Measurements from ENCODE around the gene EYA2. TPM values are rescaled to one million over a fixed set of nuclear protein-coding genes. Genes with fewer than 3 reads are reported as not detected.

Gene EYA2
- polyA plus RNA-seq, 4 donors, result 0.50 to 0.70 TPM; not detected in 2

DNA sequence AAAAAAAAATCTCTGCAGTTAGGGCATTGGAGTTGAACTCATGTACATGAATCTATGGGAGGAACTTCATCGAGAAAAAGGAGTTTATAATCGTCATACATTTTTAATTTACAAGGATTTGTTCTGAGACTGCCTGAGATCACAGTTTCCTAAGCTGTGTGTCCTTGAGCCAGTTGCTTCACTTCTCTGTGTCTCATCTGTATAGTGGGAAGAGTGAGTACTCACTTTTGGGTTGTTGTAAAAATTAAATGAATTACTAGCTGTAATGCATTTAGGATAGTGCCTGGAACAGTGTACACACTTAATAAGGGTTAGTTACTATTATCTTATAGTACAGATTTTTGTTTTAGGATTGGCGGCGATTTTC lies 42.5 kb downstream of the EYA2 start:
- Histone ChIP-seq H3K36me3 (ENCODE audit: control insufficient read depth in 3 of 3, insufficient read depth in 2 of 3, low read depth in 1 of 3, low read length in 3 of 3) (no peaks in the 10 kb centered on the region), H3K9me3 (ENCODE audit: control insufficient read depth in 2 of 2, insufficient read depth in 1 of 2, low read depth in 1 of 2, low read length in 1 of 2) (no peaks in the 10 kb centered on the region), H3K27me3 (ENCODE audit: control insufficient read depth in 3 of 3, insufficient read depth in 3 of 3, low read length in 3 of 3) (no peaks in the 10 kb centered on the region), H3K4me1 (ENCODE audit: control insufficient read depth in 3 of 3, insufficient read depth in 2 of 3, low read depth in 1 of 3, low read length in 2 of 3) (no peaks in the 10 kb centered on the region), H3K4me3 (ENCODE audit: low read depth in 1 of 3, low read length in 3 of 3) (no peak overlapping the region), H3K27ac (ENCODE audit: low read depth in 1 of 3, low read length in 2 of 3) (no peak overlapping the region)
- no peak for FAIRE-seq
- 77 to 84% (median 83%) methylated on average over 4 of the region's 4 CpGs for WGBS, 3 donors
- DNase-seq, result no peak

DNA sequence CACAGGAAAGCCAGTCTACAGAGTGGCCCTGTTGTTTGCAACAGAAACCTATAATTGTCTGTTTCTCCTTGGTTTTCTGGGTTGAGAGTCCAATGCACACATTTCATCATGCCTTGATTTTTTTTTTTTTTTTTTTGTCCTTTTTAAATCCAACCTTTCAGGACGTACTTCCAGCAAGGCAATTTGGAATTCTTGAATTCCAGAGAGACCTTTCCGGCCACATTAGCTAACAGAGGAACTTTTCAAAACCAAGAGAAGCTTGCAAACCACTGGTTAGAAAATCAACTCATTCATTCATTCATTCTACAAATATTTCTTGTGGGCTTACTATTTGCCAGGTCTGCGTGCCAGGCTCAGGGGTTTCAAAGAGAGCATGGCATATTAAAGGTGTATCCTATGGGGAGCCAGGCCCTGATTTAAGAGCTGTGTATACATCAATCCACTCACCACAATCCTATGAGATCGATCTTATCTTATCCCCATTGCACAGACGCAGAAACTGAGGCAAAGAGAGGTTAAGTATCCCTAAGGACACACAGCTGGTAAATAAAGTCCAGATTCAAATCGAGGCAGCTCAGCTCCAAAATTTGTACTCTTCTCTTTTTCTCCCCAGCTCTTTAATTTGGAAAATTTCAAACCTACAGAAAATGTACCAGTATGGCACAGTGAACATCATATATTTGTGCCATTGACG lies 43.0 kb downstream of the EYA2 start:
- 70 to 79% (median 71%) methylated on average over 7 of the region's 7 CpGs for WGBS, 3 donors
- DNase-seq (no peak), FAIRE-seq (no peak)

DNA sequence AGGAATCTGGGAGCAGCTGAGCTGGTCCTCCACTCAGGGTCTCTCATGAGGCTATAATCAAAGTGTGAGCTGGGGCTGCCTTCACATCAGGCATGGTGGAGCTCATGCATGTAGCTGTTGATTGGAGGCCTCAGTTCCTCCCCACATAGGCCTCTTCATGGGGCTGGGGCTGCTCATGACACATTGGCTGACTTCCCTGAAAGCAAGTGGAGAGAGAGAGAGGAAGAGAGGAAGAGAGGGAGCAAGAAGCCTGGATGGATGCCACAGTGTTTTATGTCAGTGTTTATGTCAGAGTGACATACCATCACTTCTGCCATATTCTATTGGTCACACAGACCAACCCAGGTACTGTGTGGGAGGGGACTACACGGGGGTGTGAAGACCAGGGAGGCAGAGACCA lies 43.8 kb downstream of the EYA2 start:
- FAIRE-seq (no peak), DNase-seq (peak in 1 of 2 donors; percentile 4)
- 35 to 60% (median 56%) methylated on average over 1 of the region's 1 CpG for WGBS, 3 donors
- no peaks in the 10 kb centered on the region for H3K36me3 ChIP-seq (ENCODE audit: control insufficient read depth in 3 of 3, insufficient read depth in 2 of 3, low read depth in 1 of 3, low read length in 3 of 3)
- H3K27me3 ChIP-seq (ENCODE audit: control insufficient read depth in 3 of 3, insufficient read depth in 3 of 3, low read length in 3 of 3), result no peaks in the 10 kb centered on the region
- no peaks in the 10 kb centered on the region for H3K4me1 ChIP-seq (ENCODE audit: control insufficient read depth in 3 of 3, insufficient read depth in 2 of 3, low read depth in 1 of 3, low read length in 2 of 3)
- no peaks in the 10 kb centered on the region for H3K9me3 ChIP-seq (ENCODE audit: control insufficient read depth in 2 of 2, insufficient read depth in 1 of 2, low read depth in 1 of 2, low read length in 1 of 2)
- no peak overlapping the region for H3K4me3 ChIP-seq (ENCODE audit: low read depth in 1 of 3, low read length in 3 of 3)
- no peak overlapping the region for H3K27ac ChIP-seq (ENCODE audit: low read depth in 1 of 3, low read length in 2 of 3)

More for the DNA sequence above, 43.0 kb downstream of the EYA2 start:
- Histone ChIP-seq H3K4me1 (ENCODE audit: control insufficient read depth in 3 of 3, insufficient read depth in 2 of 3, low read depth in 1 of 3, low read length in 2 of 3) (no peaks in the 10 kb centered on the region), H3K4me3 (ENCODE audit: low read depth in 1 of 3, low read length in 3 of 3) (no peak overlapping the region), H3K9me3 (ENCODE audit: control insufficient read depth in 2 of 2, insufficient read depth in 1 of 2, low read depth in 1 of 2, low read length in 1 of 2) (no peaks in the 10 kb centered on the region), H3K36me3 (ENCODE audit: control insufficient read depth in 3 of 3, insufficient read depth in 2 of 3, low read depth in 1 of 3, low read length in 3 of 3) (no peaks in the 10 kb centered on the region), H3K27me3 (ENCODE audit: control insufficient read depth in 3 of 3, insufficient read depth in 3 of 3, low read length in 3 of 3) (no peaks in the 10 kb centered on the region), H3K27ac (ENCODE audit: low read depth in 1 of 3, low read length in 2 of 3) (no peak overlapping the region)

DNA sequence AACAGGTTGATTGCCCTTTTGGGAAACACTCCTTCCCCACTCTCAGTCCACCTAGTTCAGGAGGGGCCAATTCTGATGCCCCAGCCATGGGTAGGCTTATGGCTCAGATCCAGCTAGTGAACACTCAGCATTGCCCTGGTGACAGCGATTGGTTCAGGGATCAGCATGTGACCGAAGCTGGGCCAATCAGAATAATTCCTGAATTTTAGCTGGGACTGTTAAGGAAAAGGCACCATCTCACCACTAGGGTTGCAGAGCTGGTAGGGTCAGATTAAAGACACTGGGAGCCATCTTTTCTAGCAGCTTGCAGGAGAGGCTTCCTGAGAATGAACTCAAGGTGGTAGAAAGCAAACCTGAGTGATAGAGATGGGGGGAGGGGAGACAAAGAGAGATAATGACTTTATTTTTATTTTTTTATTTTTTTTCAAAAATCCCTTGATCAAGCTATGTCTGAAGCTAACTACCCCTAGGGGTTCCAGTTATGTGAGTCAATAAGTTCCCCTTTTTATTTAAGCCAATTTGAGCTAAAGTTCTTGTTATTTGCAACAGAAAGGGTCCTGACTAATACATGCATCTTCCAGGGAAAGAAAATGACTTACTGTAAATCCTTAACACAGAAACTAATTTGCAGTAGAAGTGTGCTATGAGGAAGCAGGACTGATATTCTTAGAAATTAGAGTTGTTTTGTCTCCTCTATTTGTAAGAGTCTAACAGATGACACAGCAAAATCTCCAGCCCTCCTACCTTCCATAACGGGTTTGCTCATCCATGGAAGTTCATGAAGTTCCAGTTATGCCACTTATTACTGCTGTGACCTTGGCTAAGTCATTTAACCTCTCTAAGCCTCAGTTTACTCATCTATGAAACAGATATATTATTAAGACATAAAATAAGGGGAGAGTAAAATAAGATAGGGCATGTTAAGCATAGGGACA lies 44.7 kb downstream of the EYA2 start:
- 46 to 78% (median 72%) methylated on average over 3 of the region's 3 CpGs for WGBS, 3 donors
- H3K9me3 ChIP-seq (ENCODE audit: control insufficient read depth in 2 of 2, insufficient read depth in 1 of 2, low read depth in 1 of 2, low read length in 1 of 2), result no peaks in the 10 kb centered on the region
- H3K27ac ChIP-seq (ENCODE audit: low read depth in 1 of 3, low read length in 2 of 3), result no peak overlapping the region
- no peak overlapping the region for H3K4me3 ChIP-seq (ENCODE audit: low read depth in 1 of 3, low read length in 3 of 3)
- FAIRE-seq, result no peak
- H3K36me3 ChIP-seq (ENCODE audit: control insufficient read depth in 3 of 3, insufficient read depth in 2 of 3, low read depth in 1 of 3, low read length in 3 of 3), result no peaks in the 10 kb centered on the region
- no peaks in the 10 kb centered on the region for H3K27me3 ChIP-seq (ENCODE audit: control insufficient read depth in 3 of 3, insufficient read depth in 3 of 3, low read length in 3 of 3)
- DNase-seq, result no peak
- H3K4me1 ChIP-seq (ENCODE audit: control insufficient read depth in 3 of 3, insufficient read depth in 2 of 3, low read depth in 1 of 3, low read length in 2 of 3), result no peaks in the 10 kb centered on the region

DNA sequence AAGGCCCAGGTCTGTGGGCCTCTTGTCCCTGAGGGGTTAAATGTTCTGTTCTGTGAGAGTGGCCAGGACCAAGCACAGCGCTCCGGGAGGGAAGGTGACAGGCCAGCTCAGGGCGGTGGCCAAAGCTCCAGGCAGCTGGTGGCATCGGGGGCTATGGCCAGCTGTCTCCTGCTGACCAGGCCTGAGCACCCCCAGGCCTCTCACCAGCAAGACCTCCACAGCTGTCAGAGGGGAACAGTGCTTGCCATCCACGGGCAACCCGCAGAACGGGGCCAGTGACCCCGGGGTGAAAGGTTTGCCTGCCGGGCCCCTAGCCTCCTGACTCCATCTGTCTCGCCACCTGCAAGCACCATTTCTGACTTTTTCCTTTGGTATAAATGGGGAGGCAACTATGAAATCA lies 46.0 kb downstream of the EYA2 start:
- H3K9me3 ChIP-seq (ENCODE audit: control insufficient read depth in 2 of 2, insufficient read depth in 1 of 2, low read depth in 1 of 2, low read length in 1 of 2), result no peaks in the 10 kb centered on the region
- no peak for FAIRE-seq
- no peaks in the 10 kb centered on the region for H3K36me3 ChIP-seq (ENCODE audit: control insufficient read depth in 3 of 3, insufficient read depth in 2 of 3, low read depth in 1 of 3, low read length in 3 of 3)
- no peak for DNase-seq
- WGBS, 3 donors, result 54 to 75% (median 59%) methylated on average over 10 of the region's 10 CpGs
- H3K4me3 ChIP-seq (ENCODE audit: low read depth in 1 of 3, low read length in 3 of 3), result no peak overlapping the region
- no peaks in the 10 kb centered on the region for H3K4me1 ChIP-seq (ENCODE audit: control insufficient read depth in 3 of 3, insufficient read depth in 2 of 3, low read depth in 1 of 3, low read length in 2 of 3)
- H3K27me3 ChIP-seq (ENCODE audit: control insufficient read depth in 3 of 3, insufficient read depth in 3 of 3, low read length in 3 of 3), result no peaks in the 10 kb centered on the region
- H3K27ac ChIP-seq (ENCODE audit: low read depth in 1 of 3, low read length in 2 of 3), result no peak overlapping the region

DNA sequence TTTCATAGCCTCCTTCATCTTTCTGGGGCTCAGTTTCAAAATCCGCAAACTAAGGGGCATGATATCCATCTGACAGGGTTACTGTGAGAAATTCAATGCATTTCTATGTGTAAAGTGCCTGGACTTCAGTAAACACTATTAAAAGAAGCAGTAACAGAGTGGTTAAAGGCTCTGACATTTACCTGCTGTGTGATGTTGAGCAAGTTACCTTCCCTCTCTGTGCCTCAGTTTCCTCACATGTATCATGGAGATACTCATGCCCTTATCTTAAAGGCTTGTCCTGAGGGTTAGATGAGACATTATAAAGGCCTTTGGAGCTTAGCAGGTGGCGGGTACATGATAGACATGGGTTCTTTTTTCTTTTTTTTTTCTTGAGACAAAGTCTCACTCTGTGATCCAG lies 46.8 kb downstream of the EYA2 start:
- H3K36me3 ChIP-seq (ENCODE audit: control insufficient read depth in 3 of 3, insufficient read depth in 2 of 3, low read depth in 1 of 3, low read length in 3 of 3), result no peaks in the 10 kb centered on the region
- FAIRE-seq, result no peak
- whole genome bisulfite sequencing, 3 donors, result 58 to 82% (median 64%) methylated on average over 2 of the region's 2 CpGs
- no peaks in the 10 kb centered on the region for H3K4me1 ChIP-seq (ENCODE audit: control insufficient read depth in 3 of 3, insufficient read depth in 2 of 3, low read depth in 1 of 3, low read length in 2 of 3)
- H3K27ac ChIP-seq (ENCODE audit: low read depth in 1 of 3, low read length in 2 of 3), result no peak overlapping the region
- H3K27me3 ChIP-seq (ENCODE audit: control insufficient read depth in 3 of 3, insufficient read depth in 3 of 3, low read length in 3 of 3), result no peaks in the 10 kb centered on the region
- H3K4me3 ChIP-seq (ENCODE audit: low read depth in 1 of 3, low read length in 3 of 3), result no peak overlapping the region
- no peaks in the 10 kb centered on the region for H3K9me3 ChIP-seq (ENCODE audit: control insufficient read depth in 2 of 2, insufficient read depth in 1 of 2, low read depth in 1 of 2, low read length in 1 of 2)
- DNase-seq, result no peak

DNA sequence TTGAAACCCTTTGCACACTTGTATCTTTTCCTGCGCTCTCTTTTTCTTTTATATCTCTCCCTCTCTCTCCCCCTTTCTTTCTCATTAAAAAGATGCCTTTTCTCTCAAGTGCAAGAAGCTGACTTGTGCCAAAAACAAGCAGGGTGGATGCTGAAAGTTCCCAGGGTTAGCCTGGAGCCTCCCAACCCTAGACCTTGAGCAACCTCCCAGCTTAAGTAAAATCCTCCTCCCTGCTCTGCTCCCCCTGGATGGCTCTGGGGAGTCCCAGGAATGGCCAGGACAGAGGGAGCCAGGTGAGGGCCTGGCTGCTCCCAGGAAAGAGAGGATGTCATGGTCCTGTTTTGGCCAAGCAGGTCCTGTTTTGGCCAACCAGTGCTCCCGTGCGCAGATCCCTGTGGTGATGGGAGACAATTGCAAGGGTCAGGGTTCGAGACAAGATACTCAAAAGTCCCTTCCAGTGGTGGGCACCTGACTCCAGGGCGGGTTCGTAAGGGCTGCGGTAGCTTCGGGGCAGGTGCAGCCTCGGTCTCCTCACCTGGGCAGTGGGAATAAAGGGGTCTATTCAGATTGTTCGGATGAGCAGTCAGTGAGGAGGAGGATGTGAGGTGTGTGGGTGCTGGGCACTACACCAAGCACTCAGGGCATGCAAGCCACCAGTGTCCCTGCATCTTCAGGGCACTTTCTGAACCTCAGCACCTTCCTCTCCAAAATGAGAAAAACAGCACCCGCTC lies 49.4 kb downstream of the EYA2 start:
- WGBS, 3 donors, result 84 to 86% (median 85%) methylated on average over 11 of the region's 11 CpGs
- no peak for FAIRE-seq
- H3K4me1 ChIP-seq (ENCODE audit: control insufficient read depth in 3 of 3, insufficient read depth in 2 of 3, low read depth in 1 of 3, low read length in 2 of 3), result no peaks in the 10 kb centered on the region

DNA sequence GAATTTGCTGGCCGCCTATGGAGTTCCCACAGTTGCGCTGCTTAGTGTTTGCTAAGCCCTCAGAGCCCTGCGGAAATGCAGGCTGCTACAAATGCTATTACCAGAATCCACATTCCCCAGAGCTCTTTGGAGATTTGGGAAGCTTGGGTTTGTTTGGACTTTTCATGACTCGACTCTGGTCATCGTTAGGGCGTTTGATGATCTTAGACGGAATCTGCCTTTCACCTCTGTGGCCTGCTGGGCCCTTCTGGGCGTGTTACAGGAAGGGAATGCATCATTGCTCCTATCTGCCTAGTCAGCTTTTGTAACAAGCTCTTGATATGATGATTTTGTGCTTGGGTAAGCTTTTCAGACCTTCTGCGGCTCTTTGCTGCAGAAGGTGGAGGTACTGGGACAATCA lies 50.8 kb downstream of the EYA2 start:
- Histone ChIP-seq H3K27ac (ENCODE audit: low read depth in 1 of 3, low read length in 2 of 3) (no peak overlapping the region), H3K4me3 (ENCODE audit: low read depth in 1 of 3, low read length in 3 of 3) (no peak overlapping the region), H3K4me1 (ENCODE audit: control insufficient read depth in 3 of 3, insufficient read depth in 2 of 3, low read depth in 1 of 3, low read length in 2 of 3) (no peaks in the 10 kb centered on the region), H3K27me3 (ENCODE audit: control insufficient read depth in 3 of 3, insufficient read depth in 3 of 3, low read length in 3 of 3) (peaks cover 0 to 2% (median 0%) of the 10 kb centered on the region in 3 donors), H3K36me3 (ENCODE audit: control insufficient read depth in 3 of 3, insufficient read depth in 2 of 3, low read depth in 1 of 3, low read length in 3 of 3) (no peaks in the 10 kb centered on the region), H3K9me3 (ENCODE audit: control insufficient read depth in 2 of 2, insufficient read depth in 1 of 2, low read depth in 1 of 2, low read length in 1 of 2) (no peaks in the 10 kb centered on the region)
- DNase-seq (no peak), FAIRE-seq (no peak)
- WGBS, 3 donors, result 62 to 71% (median 66%) methylated on average over 9 of the region's 9 CpGs

More for the DNA sequence above, 49.4 kb downstream of the EYA2 start:
- no peaks in the 10 kb centered on the region for H3K27me3 ChIP-seq (ENCODE audit: control insufficient read depth in 3 of 3, insufficient read depth in 3 of 3, low read length in 3 of 3)
- no peaks in the 10 kb centered on the region for H3K36me3 ChIP-seq (ENCODE audit: control insufficient read depth in 3 of 3, insufficient read depth in 2 of 3, low read depth in 1 of 3, low read length in 3 of 3)
- no peak overlapping the region for H3K4me3 ChIP-seq (ENCODE audit: low read depth in 1 of 3, low read length in 3 of 3)
- H3K27ac ChIP-seq (ENCODE audit: low read depth in 1 of 3, low read length in 2 of 3), result no peak overlapping the region
- no peak for DNase-seq
- H3K9me3 ChIP-seq (ENCODE audit: control insufficient read depth in 2 of 2, insufficient read depth in 1 of 2, low read depth in 1 of 2, low read length in 1 of 2), result no peaks in the 10 kb centered on the region

Measured in small intestine (tissue), 7 donors.